ENCODE results near the gene AQP4.

- TF ChIP-seq, protein P1, sequence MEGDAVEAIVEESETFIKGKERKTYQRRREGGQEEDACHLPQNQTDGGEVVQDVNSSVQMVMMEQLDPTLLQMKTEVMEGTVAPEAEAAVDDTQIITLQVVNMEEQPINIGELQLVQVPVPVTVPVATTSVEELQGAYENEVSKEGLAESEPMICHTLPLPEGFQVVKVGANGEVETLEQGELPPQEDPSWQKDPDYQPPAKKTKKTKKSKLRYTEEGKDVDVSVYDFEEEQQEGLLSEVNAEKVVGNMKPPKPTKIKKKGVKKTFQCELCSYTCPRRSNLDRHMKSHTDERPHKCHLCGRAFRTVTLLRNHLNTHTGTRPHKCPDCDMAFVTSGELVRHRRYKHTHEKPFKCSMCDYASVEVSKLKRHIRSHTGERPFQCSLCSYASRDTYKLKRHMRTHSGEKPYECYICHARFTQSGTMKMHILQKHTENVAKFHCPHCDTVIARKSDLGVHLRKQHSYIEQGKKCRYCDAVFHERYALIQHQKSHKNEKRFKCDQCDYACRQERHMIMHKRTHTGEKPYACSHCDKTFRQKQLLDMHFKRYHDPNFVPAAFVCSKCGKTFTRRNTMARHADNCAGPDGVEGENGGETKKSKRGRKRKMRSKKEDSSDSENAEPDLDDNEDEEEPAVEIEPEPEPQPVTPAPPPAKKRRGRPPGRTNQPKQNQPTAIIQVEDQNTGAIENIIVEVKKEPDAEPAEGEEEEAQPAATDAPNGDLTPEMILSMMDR (conservative IDR thresholded peaks at IDR 0.05; ENCODE audit: low read length), result no peak
- TF ChIP-seq EZH2phosphoT487 (IDR thresholded peaks at IDR 0.05; ENCODE audit: borderline replicate concordance, low read depth, low read length), result no peak
These were observed 3.4 kb downstream of the AQP4 start for GRCh38 chr18:26862084-26862483.

Measured in OCI-LY7 (cell line).